Stimulated activated CD4-positive, alpha-beta T cell treated with anti-CD3 and anti-CD28 coated beads, Interleukin-15, amount 100 ng/mL, for 1 hour (primary cell): ENCODE measurements around the gene SIAE.

Source experiments
- DNase-seq, 2 donors: peaks; one replicate each; pipeline ENCODE4 v3.0.0-alpha.2; 2020; ENCODE audit warnings: low read depth in 1 of 2, low spot score in 1 of 2

The SIAE gene

DNA sequence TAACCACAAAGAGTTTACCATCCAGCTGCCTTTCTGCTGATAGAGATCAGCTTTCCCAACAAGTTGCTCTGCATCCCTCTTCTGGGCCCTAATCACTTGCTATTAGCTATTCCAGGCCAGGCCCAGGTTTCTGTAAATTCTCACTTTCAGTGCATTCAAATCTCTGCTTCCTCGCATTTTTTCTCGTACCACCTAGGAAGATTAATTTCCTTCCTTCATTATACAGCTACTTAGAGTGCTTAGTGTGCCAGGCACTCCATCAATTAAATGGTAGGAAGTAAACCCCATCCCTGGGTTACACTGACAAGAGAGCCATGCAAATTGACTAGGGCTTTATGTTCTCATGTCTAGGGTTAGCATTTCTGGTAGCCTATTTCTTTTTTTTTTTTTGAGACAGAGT is 9.7 kb downstream of the SIAE start:
- DNase-seq = no peak

DNA sequence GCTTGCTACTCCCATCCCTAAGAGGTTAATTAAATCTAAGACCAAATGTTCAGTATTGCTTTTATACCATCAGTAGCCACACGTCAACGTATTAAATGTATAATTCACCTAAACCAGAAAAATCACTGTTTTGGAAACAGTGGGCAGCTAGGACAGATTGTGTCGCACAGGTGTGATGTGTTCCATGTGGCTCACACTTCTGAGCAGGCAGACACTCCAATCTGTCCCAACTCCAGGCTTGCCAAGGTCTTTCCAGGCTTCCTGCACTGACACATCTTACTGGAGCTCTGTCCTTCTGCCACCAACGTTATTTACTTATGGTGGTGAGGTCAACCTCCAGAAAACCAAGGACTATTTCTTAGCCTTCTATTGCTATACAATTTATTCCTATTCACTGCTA is 11.4 kb downstream of the SIAE start:
- DNase-seq = no peak

DNA sequence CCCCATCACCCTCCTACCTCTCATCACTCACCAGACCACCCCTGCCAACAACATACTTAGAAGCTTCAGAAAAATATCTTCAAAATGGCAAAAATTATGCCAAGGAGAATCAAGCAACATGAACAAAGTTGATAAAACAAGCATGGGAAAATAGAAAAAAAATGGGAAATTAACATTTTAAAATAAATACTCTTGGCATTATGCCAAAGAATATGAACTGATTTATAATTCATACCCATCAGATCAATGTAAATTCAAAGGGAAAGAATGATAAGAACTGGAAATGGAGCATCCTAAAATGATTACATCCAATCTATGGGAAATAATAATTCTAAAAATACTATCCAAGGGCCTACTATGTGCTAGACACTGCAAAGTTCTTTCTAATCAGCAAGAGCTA is 12.0 kb downstream of the SIAE start:
- DNase-seq = no peak

DNA sequence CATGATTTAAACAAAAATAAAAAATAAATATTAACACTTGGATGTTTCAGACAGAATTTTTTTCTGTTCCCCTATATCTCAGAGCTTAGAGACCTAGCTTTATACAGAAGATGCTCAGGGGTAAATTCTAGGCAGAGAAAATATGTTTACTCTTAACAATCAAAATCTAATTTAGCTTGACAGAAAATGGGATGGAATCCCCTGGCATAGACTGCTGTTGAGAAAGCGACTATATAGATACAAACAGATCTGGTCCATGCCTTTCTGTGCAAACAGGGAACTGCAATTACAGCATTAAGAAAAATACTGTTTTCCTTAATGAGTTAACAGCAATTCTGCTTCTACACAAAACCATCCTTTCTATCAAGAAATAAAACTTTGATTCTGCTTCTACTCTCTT is 14.6 kb downstream of the SIAE start:
- DNase-seq = no peak

DNA sequence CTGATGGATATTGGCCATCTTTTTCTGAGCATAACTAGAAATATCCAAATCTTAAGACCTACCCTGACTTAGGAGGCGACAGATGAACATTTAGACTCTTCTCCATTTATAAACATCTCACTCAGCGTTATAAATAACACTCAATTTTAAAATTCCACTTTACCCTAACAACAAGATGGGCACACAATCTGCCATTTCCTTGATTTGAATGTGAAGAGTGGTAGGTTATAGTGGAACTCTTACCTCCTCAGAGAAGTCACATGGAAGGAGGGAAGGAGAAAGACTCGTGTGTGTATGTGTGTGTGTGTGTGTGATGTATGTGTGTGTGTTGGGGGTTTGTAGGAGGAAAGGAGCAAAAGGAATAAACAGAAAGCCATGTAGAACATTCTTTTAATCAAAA is 15.0 kb downstream of the SIAE start:
- DNase-seq = no peak

DNA sequence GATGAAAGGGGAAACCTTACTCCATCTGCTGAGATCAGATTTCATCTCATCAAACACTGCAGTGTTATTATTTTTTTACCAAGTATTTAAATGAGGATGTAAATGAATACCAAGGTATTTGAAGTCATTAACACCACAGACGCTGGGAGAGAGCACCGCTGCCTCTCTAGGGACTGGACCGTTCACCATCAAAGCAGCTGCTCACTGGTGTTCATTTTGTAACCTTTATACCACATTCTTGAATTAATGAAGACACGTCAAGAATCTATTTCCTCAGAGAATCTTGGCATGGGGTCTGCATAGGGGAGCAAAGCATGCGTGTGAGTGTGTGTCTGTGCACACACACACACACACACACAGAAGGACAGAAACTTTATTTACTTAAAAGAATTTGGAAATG is 15.6 kb downstream of the SIAE start:
- no peak for DNase-seq

DNA sequence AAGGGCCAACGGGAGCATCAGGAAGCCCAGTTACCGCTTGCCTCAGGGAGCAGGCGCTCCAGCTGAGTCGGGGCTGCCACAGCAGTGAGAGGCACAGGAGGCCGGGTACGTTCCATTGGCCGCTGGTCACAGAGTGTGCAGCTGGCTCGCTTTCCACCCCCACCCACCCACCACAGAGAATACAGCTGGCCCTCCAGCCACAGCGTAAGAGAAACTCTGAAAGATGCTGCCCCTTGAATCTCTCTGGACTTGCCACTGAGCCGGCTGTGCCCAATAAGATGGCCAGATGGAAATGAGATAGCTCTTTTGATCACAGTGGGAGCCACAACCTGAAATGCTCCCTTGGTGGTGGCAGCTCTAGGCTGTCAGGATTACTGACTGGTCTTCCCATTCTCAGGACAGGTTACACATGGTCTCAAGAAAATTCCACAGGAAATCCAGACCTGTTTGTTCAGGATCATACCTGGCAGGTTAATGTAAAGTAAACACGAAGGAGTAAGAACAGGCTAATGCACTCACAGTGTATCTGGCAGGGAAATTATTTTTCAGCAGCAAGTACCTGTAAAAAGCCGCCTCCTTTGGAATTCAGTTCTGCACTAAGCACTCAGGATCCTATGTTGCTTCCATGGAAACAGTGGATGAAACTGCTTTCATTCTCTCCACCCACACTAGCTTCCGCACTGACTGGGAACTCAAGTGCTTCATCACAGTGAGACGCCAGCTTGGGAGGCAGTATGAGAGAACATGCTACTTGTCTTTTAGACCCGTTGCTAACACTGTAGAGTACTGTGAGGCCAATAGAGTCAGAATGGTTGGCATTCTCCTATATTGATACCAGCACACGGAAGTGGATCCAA is 16.5 kb downstream of the SIAE start:
- DNase-seq = no peak

DNA sequence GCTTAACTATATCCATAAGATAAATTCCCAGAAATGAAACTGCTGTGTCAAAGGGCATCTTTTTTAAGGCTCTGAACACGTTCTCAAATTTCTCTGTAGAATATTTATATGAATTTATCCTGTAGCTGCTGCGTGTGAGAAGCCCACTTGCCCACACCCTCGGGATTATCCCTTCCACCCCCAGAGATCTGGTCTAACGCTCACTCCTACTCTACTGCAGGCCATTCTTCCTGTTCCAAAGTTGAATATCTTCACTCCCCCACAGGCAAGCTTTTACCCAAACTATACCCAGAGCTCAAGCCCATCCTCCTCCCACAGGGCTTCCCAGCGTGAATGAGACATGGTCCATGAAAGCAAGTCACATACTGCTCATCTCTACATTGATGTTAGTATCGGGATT is 24.9 kb downstream of the SIAE start:
- DNase-seq = no peak

DNA sequence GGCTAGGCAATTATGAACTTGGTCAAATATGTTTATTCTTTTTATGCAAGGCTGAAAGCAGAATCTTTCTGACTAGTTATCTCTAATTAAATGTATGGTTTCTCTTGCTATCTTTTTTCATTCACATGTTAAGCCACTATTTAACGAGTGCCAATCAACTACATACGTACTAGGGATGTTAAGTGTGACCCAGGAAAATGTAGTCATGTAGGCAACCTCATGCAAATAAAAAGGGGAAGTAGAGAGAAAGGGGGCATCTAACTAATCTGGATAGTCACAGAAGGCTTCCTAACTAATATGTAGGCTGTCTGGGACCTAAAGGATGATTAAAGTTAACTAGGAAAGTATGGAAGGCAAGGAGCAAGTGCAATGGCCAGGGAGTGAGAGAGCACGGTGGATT is 27.4 kb downstream of the SIAE start:
- no peak for DNase-seq

DNA sequence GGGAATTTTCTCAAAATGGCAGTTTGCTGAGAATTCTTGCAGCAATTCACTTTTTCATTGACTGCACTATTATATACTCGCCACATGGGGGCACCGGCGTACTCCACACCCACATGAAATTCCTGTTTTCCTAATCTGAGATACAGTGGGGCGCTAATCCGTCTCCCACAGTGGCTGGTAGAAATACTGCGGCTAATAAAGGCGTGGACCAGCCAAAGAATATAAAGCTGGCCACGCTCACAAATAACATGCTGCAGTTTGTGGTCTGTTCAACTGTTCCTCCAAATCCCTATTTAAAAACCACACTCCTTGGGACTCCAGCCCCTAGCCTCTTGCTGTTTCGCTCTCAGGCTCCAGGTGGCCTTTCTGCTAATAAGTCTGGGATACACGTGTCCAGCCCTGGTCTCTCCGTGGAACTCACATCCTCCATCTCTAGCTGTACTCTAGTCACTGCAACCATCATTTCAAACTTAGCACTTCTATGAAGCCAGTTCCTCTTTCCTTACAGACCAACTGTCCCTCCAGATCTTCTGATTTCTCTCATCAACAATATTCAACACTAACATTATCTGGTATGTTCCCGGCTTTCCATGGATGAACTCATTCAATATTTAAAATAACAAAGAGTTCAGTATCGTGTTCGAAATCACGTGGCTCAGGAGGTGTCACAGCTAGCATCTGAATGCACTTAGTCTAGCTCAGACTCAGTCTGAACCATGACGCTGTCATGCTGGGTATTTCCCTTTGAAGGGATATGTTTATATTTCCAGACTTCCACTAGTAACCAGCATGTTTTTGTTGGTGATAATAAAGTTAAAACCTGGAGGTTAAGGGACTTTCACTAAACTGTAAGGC is 28.9 kb downstream of the SIAE start:
- DNase-seq = no peak

DNA sequence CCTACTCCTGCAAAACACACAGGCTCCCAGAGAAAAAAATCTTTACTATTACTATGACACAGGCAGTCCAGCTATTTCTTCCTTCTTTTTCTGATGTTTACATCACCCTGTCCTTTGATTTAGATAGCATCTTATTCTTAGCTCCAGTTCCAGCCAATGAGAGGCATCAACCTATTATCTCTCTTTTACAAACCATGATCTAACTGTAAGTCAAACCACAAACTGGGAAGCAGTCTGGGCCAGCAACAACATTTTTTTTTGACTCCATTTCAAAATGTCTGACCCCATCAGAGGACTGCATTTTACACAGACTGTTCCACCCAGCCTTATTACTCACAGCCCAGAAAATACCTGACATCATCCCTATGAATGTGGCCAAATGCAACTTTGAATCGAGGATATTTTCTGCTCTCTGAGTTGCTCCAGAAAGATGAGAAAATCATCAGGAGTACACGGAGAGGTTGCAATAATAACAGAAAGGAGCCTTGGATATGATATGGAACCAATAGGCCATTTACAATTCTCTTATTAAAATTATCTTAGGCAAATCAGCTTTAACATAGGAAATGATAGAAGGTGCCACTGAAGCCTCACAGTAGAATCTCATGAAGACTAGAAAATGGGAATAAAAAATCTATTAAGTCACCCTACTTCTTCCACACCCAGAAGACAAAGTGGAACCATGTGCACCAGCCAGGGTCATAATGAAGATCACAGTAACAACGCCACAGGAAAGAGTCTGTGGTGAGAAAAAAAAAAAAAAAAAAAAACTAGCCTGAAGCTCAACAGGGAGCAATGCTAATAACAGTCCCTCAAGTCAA is 29.7 kb downstream of the SIAE start:
- no peak for DNase-seq

DNA sequence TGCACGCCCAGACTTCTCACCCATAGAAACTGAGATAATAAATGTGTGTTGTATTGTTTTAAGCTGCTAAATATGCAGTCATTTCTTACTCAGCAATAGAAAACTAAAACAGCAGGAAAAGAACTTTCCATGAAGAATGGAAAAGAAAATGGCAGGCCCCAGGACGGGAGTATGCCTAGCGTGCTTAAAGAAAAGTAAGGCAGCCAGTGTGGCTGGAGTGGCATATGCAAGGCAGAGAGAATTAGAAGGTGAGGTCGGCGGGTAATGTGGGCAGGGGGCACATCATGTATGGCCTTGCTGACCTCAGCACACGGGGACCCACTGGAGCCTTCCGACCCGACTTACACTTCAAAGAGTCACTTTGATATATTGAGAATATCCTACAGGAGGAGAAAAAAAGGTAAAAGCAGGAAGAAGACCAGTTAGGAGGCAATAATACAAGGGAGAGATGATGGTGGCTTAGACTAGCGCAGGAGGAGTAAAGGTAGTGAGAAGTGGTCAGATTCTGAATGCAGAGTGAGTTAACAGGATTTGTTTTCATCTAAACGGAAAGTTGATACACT is 30.4 kb downstream of the SIAE start:
- no peak for DNase-seq

DNA sequence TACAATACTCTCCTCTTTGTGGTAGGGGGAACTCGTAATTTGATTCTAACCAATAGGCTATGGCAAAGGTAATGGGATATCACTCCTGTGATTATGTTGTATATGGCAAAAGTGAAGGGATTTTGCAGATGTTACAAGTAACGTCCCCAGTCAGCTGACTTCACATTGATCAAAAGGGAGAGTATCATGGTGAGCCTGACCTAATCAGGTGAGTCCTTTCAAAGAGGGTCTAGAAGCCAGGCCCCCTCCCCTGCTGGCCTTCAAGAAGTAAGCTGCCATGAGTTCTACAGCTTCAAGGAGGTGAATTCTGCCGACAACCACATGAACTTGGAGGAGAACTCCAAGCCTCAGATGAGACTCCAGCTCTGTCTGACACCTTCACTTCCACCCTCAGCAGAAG is 30.9 kb downstream of the SIAE start:
- DNase-seq = no peak

DNA sequence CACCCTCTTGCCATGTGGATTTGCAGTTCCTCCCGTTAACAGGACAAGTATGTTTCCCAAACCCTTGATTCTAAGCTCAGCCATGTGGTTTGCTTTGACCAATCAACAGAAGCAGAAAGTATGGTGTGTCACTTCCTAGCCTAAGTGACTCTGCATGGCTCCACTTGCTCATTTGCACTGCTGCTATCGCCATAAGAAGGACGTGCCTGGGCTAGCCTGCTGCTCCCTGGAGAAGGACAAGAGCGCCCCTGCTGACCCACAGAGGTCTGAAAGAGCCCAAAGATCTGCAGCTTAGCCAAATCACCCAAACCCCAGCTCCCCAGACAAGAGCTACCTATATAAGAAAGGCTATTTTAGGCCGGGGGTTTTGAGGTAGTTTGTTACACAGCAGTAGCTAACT is 32.9 kb downstream of the SIAE start:
- no peak for DNase-seq

DNA sequence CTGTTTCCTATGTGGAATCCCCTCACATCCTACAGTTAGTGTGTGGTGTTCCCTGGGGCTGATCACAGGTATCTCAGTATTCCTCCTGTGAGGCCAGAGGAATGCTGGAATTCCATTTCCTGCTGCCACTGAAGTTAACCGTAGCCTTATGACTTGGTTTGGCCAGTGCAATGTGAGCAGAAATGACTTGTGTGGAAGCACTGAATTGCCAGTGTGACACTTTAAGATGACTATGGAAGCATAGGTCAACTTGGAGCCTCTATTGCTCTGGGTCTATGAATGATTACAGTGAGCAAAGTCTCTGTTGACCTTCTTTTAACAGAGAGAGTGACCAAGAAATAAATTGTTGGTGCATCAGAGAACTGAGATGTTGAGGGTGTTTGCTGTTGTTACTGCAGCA is 34.4 kb downstream of the SIAE start:
- no peak for DNase-seq

DNA sequence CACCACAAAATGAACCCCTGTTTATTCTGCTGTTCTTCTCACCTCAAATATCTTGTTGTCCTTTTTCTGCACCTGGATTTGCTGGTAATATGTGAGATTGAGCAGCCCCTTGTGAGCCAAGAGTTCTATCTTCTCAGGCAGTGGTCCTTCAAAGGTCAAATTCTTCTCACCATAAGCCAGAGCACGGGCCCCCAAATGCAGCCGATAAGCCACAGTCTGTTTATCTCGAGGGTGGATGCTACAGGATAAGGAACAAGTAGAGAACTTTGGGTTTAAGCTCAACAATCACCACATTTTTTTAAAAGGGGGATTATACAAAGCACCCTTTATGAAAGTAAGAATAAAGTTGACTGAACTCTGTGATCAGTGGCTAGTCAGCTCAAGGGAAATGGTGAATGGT is 35.0 kb downstream of the SIAE start:
- DNase-seq = no peak

DNA sequence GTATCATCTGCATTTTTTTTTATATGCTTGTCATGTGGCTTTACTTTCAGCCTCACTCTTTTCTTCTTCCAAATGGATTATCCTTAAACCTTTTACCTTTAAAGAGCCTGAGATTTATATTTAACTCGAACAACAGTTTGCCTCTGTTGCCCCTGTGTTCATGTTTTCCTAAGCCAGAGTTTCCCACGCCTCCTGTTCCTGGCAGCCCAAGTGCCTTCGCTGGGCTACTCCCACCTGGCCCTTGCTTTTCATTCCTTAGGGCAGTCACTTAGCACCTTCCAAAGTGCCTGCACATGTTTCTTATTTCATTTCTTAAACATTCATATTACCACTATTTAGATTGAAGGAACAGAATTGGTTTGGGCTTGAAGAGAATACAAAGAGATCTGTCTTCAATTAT is 37.6 kb downstream of the SIAE start:
- DNase-seq = no peak

DNA sequence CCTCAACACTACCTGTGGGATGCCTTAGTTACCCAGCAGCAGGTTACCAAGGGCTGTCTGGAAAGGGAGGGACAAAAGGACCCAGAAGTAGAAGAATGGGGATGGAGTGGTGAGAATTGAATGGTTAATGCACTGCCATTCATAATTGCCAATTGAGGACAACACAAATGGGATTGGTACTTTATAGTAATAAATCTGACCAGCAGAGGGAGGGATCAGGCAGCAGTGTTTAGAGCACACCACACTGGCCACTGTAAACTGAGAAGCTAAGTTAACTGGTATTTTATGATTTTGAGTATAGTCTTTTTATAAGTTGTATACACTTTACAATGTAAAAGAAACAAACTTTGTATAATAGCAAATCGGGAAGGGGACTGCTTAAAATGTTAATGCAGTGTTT is 40.2 kb downstream of the SIAE start:
- DNase-seq = no peak

DNA sequence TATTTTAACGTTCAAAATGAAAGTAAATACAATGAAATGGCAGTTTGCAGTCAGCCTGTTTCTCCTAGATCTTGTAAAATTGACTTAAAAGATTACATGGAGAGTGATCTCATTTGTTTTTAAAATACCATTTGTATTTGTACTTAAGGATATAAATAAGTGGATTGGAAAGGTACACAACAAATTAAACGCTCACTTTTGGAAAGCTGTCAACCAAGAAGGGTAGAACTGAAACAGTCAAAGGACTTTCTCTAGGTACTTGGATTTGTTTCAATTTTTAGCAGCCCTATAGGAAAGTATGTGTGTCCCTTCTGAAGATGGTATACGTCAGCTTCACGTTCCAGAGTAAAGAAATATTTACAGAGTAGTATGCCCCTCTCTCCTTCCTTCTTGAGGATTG is 43.6 kb downstream of the SIAE start:
- DNase-seq = no peak

DNA sequence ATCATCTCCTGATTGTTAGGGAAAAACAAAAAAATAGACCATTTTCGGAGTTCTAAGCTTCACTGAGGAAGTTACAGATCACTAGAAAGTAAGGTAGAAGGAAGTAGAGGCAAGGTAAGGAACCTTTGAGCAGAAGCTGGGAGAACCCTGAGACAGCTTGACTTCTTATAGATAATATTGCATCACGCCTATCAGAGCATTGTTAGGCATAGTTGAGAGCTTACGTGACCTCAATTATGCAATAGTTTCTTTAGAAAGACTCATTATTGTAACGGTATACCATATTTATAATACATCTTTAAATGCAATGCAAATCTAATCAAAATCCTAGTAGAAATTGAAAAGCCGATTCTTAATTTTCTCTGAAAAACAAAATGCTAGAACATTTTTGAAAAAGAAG is 46.0 kb downstream of the SIAE start:
- no peak for DNase-seq

DNA sequence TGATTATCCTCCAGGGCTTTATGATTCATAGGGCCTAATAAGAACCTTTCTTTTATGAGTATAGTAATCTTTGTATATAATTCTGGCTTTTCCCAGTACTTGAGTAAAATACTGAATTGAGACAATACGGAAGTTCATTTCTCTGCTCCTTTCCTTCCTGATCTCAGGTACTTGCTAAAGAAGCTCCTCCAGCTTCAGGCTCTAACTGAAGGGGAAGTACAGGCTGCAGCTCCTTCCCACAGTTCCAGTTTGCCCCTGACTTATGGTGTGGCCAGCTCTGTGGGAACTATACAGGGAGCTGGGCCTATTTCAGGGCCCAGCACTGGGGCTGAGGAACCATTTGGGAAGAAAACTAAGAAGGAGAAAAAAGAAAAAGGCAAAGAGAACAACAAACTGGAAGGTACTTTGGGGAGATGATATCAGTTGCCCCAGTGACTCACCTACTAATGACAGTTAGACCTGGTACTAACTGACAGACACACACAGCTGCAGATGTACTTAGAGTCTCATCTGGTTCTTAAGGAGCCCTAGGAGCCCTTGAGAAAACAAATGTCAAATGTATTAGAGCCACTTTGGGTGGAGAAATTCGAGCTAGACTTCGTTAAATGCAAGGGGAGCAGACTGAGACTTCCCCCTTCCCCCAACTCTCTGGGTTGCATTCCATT is 47.9 kb downstream of the SIAE start:
- DNase-seq = no peak
